HCT116 (cell line): ENCODE measurements around the gene RTP4. TPM values are rescaled to one million over a fixed set of nuclear protein-coding genes. Genes with fewer than 3 reads are reported as not detected.

Experiments
- ATAC-seq: fragments of 200-7000 bp; cut with Tn5 transposase; 2 replicates; pipeline ENCODE4 v1.9.1; 2020; ENCODE audit warnings: mild to moderate bottlenecking, moderate library complexity
- BruUV-seq: library from RNA; stranded (reverse); fragments of 400-500 nt; replicated peaks from 2 replicates; lab custom pipeline; 2021; lab: Mats Ljungman, UMichigan
- CTCF ChIA-PET: fragments of 300-600 bp; sonication (Branson Sonifier 250); formaldehyde crosslinking; loops from one replicate; lab custom pipeline; 2021; ENCODE audit warnings: antibody characterized with exemption; lab: Charles Lee
- POLR2A ChIA-PET: fragments of 300-600, 350-600 bp; sonication (Branson Sonifier 250); formaldehyde crosslinking; loops from one replicate; lab custom pipeline; 2021; ENCODE audit warnings: antibody characterized with exemption; lab: Charles Lee
- RAD21 ChIA-PET, 2 experiments: fragments of 300-600 bp; sonication (Branson Sonifier 250); formaldehyde crosslinking; loops; one replicate each; lab custom pipeline; 2023; ENCODE audit warnings: low total read pairs in 2 of 2; ENCODE audit not compliant: uncharacterized antibody in 2 of 2, unreplicated experiment in 2 of 2, low non-redundant PET in 1 of 2; lab: Charles Lee
- DNase-seq: peaks from one replicate; pipeline ENCODE4 v3.0.0-alpha.2; 2010; ENCODE audit warnings: low read depth, low spot score
- H2AFZ ChIP-seq: fragments of 200-600 bp; shearing (Covaris generic), sonication (generic); 2 replicates; pipeline ENCODE4 v1.6.1; 2017; ENCODE audit warnings: low read depth, mixed run types, mixed read lengths, antibody characterized with exemption, low read length; ENCODE audit not compliant: poor library complexity, severe bottlenecking
- H3K27ac ChIP-seq: 2 replicates; pipeline ENCODE4 v1.5.1; 2012; ENCODE audit warnings: low read depth, low read length
- H3K27me3 ChIP-seq: fragments of 200-600 bp; sonication (generic); 2 replicates; pipeline ENCODE4 v1.6.1; 2016; ENCODE audit warnings: mixed run types, low read length, mixed read lengths; ENCODE audit not compliant: insufficient read depth
- H3K36me3 ChIP-seq, 2 experiments: fragments of 200-500 bp in 1 of 2; fragments of 200-600 bp in 1 of 2; sonication (Bioruptor generic) in 1 of 2; sonication (generic) in 1 of 2; 2 replicates each; pipeline versions ENCODE4 v1.5.1 to v1.6.1; 2014 to 2016; ENCODE audit warnings: low read length in 2 of 2, inconsistent platforms in 1 of 2, mixed read lengths in 1 of 2, mixed run types in 1 of 2; ENCODE audit not compliant: insufficient read depth in 2 of 2, control insufficient read depth in 1 of 2
- H3K4me1 ChIP-seq, 2 experiments: fragments of 200-600 bp in 1 of 2; sonication (generic) in 1 of 2; 2 replicates each; pipeline versions ENCODE4 v1.5.1 to v1.6.1; 2012 to 2017; ENCODE audit warnings: low read length in 2 of 2, inconsistent platforms in 1 of 2, mild to moderate bottlenecking in 1 of 2, mixed read lengths in 1 of 2, mixed run types in 1 of 2, moderate library complexity in 1 of 2; ENCODE audit not compliant: insufficient read depth in 2 of 2, control insufficient read depth in 1 of 2
- H3K4me2 ChIP-seq: fragments of 200-600 bp; sonication (generic); 2 replicates; pipeline ENCODE4 v1.6.1; 2017; ENCODE audit warnings: mixed run types, low read length, mixed read lengths
- H3K4me3 ChIP-seq, 2 experiments: fragments of 200-600 bp in 1 of 2; sonication (generic) in 1 of 2; replicated peaks in 1 of 2; 2 replicates each; pipeline ENCODE4 v1.5.1; 2011 to 2016; ENCODE audit warnings: low read length in 2 of 2, control low read depth in 1 of 2, low read depth in 1 of 2, mild to moderate bottlenecking in 1 of 2, mixed read lengths in 1 of 2, mixed run types in 1 of 2
- H3K79me2 ChIP-seq: fragments of 200-600 bp; sonication (generic); 2 replicates; pipeline ENCODE4 v1.6.1; 2017; ENCODE audit warnings: mild to moderate bottlenecking, mixed run types, low read length, moderate library complexity, mixed read lengths; ENCODE audit not compliant: insufficient read depth
- H3K9ac ChIP-seq: fragments of 200-600 bp; sonication (generic); 2 replicates; pipeline ENCODE4 v1.6.1; 2016; ENCODE audit warnings: low read length, mixed read lengths
- H3K9me2 ChIP-seq: fragments of 200-600 bp; sonication (generic), shearing (Covaris generic); 2 replicates; pipeline ENCODE4 v1.6.1; 2017; ENCODE audit warnings: mixed run types, mild to moderate bottlenecking, moderate library complexity; ENCODE audit not compliant: insufficient read depth
- H3K9me3 ChIP-seq, 2 experiments: fragments of 200-500 bp in 1 of 2; fragments of 200-600 bp in 1 of 2; sonication (Bioruptor generic) in 1 of 2; sonication (generic) in 1 of 2; 2 replicates each; pipeline ENCODE4 v1.6.1; 2014 to 2017; ENCODE audit warnings: low read length in 2 of 2, mixed read lengths in 2 of 2, inconsistent platforms in 1 of 2, low read depth in 1 of 2, mild to moderate bottlenecking in 1 of 2, mixed run types in 1 of 2, moderate library complexity in 1 of 2; ENCODE audit not compliant: control insufficient read depth in 1 of 2, insufficient read depth in 1 of 2
- H4K20me1 ChIP-seq: fragments of 200-600 bp; sonication (generic), shearing (Covaris generic); 2 replicates; pipeline ENCODE4 v1.6.1; 2017; ENCODE audit warnings: mixed run types, mild to moderate bottlenecking, moderate library complexity; ENCODE audit not compliant: insufficient read depth
- CEBPB ChIP-seq: IDR thresholded peaks from 2 replicates; pipeline ENCODE4 v1.6.1; 2012; ENCODE audit warnings: low read depth
- ELF1 ChIP-seq: IDR thresholded peaks from 2 replicates; pipeline ENCODE4 v1.6.1; 2012; ENCODE audit warnings: low read depth, borderline replicate concordance
- POLR2A ChIP-seq: IDR thresholded peaks from 2 replicates; pipeline ENCODE4 v1.7.0; 2011; ENCODE audit warnings: borderline replicate concordance; ENCODE audit not compliant: insufficient read depth, insufficient read length; ENCODE audit errors: extremely low read depth
- POLR2AphosphoS5 ChIP-seq: IDR thresholded peaks from 2 replicates; pipeline ENCODE4 v1.6.1; 2011; ENCODE audit warnings: mild to moderate bottlenecking, low read depth, low read length, moderate library complexity
- SIN3A ChIP-seq: IDR thresholded peaks from 2 replicates; pipeline ENCODE4 v1.6.1; 2012; ENCODE audit warnings: low read depth
- SP1 ChIP-seq: IDR thresholded peaks from 2 replicates; pipeline ENCODE4 v1.6.1; 2012; ENCODE audit warnings: low read depth
- SRF ChIP-seq: IDR thresholded peaks from 2 replicates; pipeline ENCODE4 v1.6.1; 2012; ENCODE audit warnings: low read depth
- YY1 ChIP-seq: IDR thresholded peaks from 2 replicates; pipeline ENCODE4 v1.6.1; 2011; ENCODE audit warnings: low read length, low read depth, moderate library complexity, mild to moderate bottlenecking; ENCODE audit not compliant: insufficient replicate concordance; ENCODE audit errors: extremely low read depth
- ZFX ChIP-seq: fragments of 450-650 bp; IDR thresholded peaks from 2 replicates; pipeline ENCODE4 v1.6.1; 2017
- ZNF274 ChIP-seq: fragments of 200-500 bp; sonication (Bioruptor generic); IDR thresholded peaks from 2 replicates; pipeline ENCODE4 v1.6.1; 2014; ENCODE audit warnings: mild to moderate bottlenecking, low read depth, low read length, inconsistent platforms
- intact Hi-C: fragments of 100-400 bp; cut with micrococcal nuclease; formaldehyde crosslinking; loops from 2 replicates; pipeline ENCODE4 v1.10.0; 2022
- total RNA-seq: library from RNA; stranded (reverse); gene quantifications from one replicate; pipeline ENCODE4 v1.2.1, GENCODE V29; 2021; ENCODE audit not compliant: unreplicated experiment
- TF ChIP-seq, protein P1 (sequence below): IDR thresholded peaks from 2 replicates; pipeline ENCODE4 v1.6.1; 2012; ENCODE audit warnings: low read depth
- TF ChIP-seq, protein P2 (sequence below): IDR thresholded peaks from 2 replicates; pipeline ENCODE4 v1.6.1; 2012
- TF ChIP-seq, protein P3 (sequence below), 3 experiments: fragments of 200-600 bp in 1 of 3; sonication (generic) in 1 of 3; IDR thresholded peaks in 2 of 3; conservative IDR thresholded peaks in 1 of 3; 2 replicates each; pipeline ENCODE4 v1.5.1; 2012 to 2017; ENCODE audit warnings: low read depth in 2 of 3, low read length in 2 of 3, antibody characterized with exemption in 1 of 3, borderline replicate concordance in 1 of 3, control low read depth in 1 of 3, mild to moderate bottlenecking in 1 of 3, mixed read lengths in 1 of 3, mixed run types in 1 of 3, moderate library complexity in 1 of 3; ENCODE audit not compliant: insufficient read depth in 1 of 3
- TF ChIP-seq, protein P4 (sequence below): IDR thresholded peaks from 2 replicates; pipeline ENCODE4 v1.6.1; 2012

The RTP4 gene
- total RNA-seq, 1 experiment from 2014 or later = not detected

DNA sequence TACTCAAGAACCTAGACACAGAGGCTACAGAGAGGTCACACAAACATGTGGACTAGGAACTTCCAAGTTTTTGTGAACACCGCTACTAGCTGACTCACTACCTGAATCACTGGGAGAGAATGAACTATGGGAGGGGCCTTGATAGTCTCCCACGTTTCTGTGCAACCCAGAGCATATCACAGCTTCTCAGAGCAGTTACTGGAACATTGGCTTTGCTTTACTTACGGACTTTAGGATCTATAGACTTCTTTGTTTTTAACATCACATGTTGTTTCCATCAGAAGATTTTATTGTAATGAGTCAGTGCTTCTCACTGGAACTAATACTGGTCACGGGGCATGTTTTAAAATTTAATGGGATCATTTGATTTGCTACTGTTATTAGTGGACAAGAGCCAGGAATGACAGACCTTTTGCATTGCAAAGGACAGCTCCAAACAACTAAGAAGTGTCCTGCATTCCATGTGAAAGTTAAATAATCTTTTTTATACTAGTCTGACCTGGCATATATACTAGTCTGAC lies 35.6 kb downstream of the RTP4 start (continued):
- TF ChIP-seq, protein P1, sequence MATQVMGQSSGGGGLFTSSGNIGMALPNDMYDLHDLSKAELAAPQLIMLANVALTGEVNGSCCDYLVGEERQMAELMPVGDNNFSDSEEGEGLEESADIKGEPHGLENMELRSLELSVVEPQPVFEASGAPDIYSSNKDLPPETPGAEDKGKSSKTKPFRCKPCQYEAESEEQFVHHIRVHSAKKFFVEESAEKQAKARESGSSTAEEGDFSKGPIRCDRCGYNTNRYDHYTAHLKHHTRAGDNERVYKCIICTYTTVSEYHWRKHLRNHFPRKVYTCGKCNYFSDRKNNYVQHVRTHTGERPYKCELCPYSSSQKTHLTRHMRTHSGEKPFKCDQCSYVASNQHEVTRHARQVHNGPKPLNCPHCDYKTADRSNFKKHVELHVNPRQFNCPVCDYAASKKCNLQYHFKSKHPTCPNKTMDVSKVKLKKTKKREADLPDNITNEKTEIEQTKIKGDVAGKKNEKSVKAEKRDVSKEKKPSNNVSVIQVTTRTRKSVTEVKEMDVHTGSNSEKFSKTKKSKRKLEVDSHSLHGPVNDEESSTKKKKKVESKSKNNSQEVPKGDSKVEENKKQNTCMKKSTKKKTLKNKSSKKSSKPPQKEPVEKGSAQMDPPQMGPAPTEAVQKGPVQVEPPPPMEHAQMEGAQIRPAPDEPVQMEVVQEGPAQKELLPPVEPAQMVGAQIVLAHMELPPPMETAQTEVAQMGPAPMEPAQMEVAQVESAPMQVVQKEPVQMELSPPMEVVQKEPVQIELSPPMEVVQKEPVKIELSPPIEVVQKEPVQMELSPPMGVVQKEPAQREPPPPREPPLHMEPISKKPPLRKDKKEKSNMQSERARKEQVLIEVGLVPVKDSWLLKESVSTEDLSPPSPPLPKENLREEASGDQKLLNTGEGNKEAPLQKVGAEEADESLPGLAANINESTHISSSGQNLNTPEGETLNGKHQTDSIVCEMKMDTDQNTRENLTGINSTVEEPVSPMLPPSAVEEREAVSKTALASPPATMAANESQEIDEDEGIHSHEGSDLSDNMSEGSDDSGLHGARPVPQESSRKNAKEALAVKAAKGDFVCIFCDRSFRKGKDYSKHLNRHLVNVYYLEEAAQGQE = no peak
- TF ChIP-seq POLR2A = no peak
- peak; percentile 28; the same call in 1 of the 2 replicates for TF ChIP-seq POLR2AphosphoS5
- TF ChIP-seq, protein P2, sequence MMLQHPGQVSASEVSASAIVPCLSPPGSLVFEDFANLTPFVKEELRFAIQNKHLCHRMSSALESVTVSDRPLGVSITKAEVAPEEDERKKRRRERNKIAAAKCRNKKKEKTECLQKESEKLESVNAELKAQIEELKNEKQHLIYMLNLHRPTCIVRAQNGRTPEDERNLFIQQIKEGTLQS = no peak
- TF ChIP-seq, protein P3, sequence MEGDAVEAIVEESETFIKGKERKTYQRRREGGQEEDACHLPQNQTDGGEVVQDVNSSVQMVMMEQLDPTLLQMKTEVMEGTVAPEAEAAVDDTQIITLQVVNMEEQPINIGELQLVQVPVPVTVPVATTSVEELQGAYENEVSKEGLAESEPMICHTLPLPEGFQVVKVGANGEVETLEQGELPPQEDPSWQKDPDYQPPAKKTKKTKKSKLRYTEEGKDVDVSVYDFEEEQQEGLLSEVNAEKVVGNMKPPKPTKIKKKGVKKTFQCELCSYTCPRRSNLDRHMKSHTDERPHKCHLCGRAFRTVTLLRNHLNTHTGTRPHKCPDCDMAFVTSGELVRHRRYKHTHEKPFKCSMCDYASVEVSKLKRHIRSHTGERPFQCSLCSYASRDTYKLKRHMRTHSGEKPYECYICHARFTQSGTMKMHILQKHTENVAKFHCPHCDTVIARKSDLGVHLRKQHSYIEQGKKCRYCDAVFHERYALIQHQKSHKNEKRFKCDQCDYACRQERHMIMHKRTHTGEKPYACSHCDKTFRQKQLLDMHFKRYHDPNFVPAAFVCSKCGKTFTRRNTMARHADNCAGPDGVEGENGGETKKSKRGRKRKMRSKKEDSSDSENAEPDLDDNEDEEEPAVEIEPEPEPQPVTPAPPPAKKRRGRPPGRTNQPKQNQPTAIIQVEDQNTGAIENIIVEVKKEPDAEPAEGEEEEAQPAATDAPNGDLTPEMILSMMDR (IDR thresholded peaks at IDR 0.05 in 2 of 3, conservative IDR thresholded peaks at IDR 0.05 in 1 of 3; ENCODE audit: borderline replicate concordance in 1 of 3, insufficient read depth in 1 of 3, low read depth in 2 of 3, low read length in 2 of 3) = no peak

DNA sequence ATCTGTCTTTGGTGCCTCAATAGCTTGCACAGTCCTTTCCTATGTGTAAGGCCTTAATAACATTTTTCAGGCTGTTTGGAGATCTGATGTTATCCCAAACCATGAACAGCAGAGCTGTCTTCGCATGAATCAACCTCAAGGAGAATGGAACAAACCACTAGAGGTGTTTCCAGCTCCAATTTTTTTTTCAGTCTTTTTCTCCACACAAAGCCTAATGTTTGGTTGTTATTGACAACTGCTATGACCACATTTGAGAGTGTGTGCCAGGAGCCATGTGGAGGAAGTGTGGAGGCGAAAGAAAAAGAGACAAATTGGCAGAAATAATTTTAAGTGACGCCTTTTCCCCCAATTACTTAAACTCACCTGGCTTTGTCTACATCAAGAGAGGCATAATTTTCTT lies 38.7 kb downstream of the RTP4 start:
- Histone ChIP-seq H3K4me3 (no peak overlapping the region), H3K36me3 (no peaks in the 10 kb centered on the region), H3K9me2 (no peaks in the 10 kb centered on the region), H2AFZ (no peak overlapping the region), H4K20me1 (no peaks in the 10 kb centered on the region), H3K9me3 (no peaks in the 10 kb centered on the region), H3K4me1 (peaks cover 15 to 19% of the 10 kb centered on the region in 2 experiments), H3K79me2 (no peaks in the 10 kb centered on the region), H3K27me3 (no peaks in the 10 kb centered on the region), H3K9ac (no peak overlapping the region), H3K4me2 (no peak overlapping the region), H3K27ac (no peak overlapping the region)
- ChIA-PET RAD21 (no interaction called here), CTCF (no interaction called here), POLR2A (no interaction called here)
- no peak for ATAC-seq
- intact Hi-C loops = no loop called here
- no peak for DNase-seq
- no TSS peak for BruUV-seq
- TF ChIP-seq, protein P3 (IDR thresholded peaks at IDR 0.05 in 2 of 3, conservative IDR thresholded peaks at IDR 0.05 in 1 of 3; ENCODE audit: borderline replicate concordance in 1 of 3, insufficient read depth in 1 of 3, low read depth in 2 of 3, low read length in 2 of 3) = no peak
- no peak for TF ChIP-seq SP1
- no peak for TF ChIP-seq SIN3A
- TF ChIP-seq SRF = no peak
- no peak for TF ChIP-seq POLR2A
- TF ChIP-seq CEBPB = no peak
- TF ChIP-seq YY1 = no peak
- TF ChIP-seq, protein P4, sequence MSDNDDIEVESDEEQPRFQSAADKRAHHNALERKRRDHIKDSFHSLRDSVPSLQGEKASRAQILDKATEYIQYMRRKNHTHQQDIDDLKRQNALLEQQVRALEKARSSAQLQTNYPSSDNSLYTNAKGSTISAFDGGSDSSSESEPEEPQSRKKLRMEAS = no peak
- no peak for TF ChIP-seq ZNF274
- no peak for TF ChIP-seq ZFX
- no peak for TF ChIP-seq ELF1
